Subcutaneous abdominal adipose tissue (tissue), 5 donors: ENCODE results near the gene CD2AP.
"Not testable (repeated sequence)": the region's sequence is repeated elsewhere in the genome, so short reads cannot be mapped to it uniquely, and the experiment has no call there.

Source experiments
- H3K27ac ChIP-seq: one replicate; pipeline ENCODE4 v1.7.0; 2013; ENCODE audit warnings: low read depth, mild to moderate bottlenecking, inconsistent platforms, low read length, moderate library complexity
- H3K27me3 ChIP-seq, 5 donors: one replicate each; pipeline ENCODE4 v1.7.0; 2013; ENCODE audit warnings: low read length in 5 of 5, inconsistent platforms in 1 of 5; ENCODE audit not compliant: control insufficient read depth in 5 of 5, insufficient read depth in 4 of 5
- H3K36me3 ChIP-seq, 5 donors: one replicate each; pipeline ENCODE4 v1.7.0; 2013; ENCODE audit warnings: low read length in 5 of 5; ENCODE audit not compliant: control insufficient read depth in 5 of 5, insufficient read depth in 5 of 5
- H3K4me1 ChIP-seq, 5 donors: one replicate each; pipeline ENCODE4 v1.7.0; 2013; ENCODE audit warnings: low read length in 5 of 5, mild to moderate bottlenecking in 3 of 5, moderate library complexity in 1 of 5; ENCODE audit not compliant: control insufficient read depth in 5 of 5, insufficient read depth in 5 of 5
- H3K4me3 ChIP-seq, 5 donors: one replicate each; pipeline ENCODE4 v1.7.0; 2013; ENCODE audit warnings: low read length in 5 of 5, low read depth in 1 of 5
- H3K9ac ChIP-seq, 5 donors: one replicate each; pipeline ENCODE4 v1.7.0; 2013; ENCODE audit warnings: low read length in 5 of 5, mild to moderate bottlenecking in 4 of 5, moderate library complexity in 3 of 5
- H3K9me3 ChIP-seq, 5 donors: one replicate each; pipeline ENCODE4 v1.7.0; 2013; ENCODE audit warnings: low read length in 5 of 5; ENCODE audit not compliant: control insufficient read depth in 5 of 5
- donor health status: healthy.
- donor health status: healthy.
- donor health status: healthy.
- donor health status: healthy.
- donor health status: healthy.

CD2AP gene

GRCh38 chr6:47552319-47552718, 74.7 kb downstream of the CD2AP start:
- H3K9me3 ChIP-seq, result no peaks in the 10 kb centered on the region

GRCh38 chr6:47553243-47553642, 75.7 kb downstream of the CD2AP start:
- H3K36me3 ChIP-seq, H3K4me1 ChIP-seq, H3K27ac ChIP-seq, H3K9me3 ChIP-seq, H3K27me3 ChIP-seq, H3K4me3 ChIP-seq, H3K9ac ChIP-seq: not testable (repeated sequence)

More at GRCh38 chr6:47552319-47552718, 74.7 kb downstream of the CD2AP start:
- Histone ChIP-seq H3K9ac (no peak overlapping the region), H3K27ac (no peak overlapping the region), H3K36me3 (peaks cover 0 to 1% (median 0%) of the 10 kb centered on the region in 5 donors), H3K4me1 (no peaks in the 10 kb centered on the region), H3K27me3 (no peaks in the 10 kb centered on the region), H3K4me3 (no peak overlapping the region)

GRCh38 chr6:47556459-47556858, 78.9 kb downstream of the CD2AP start:
- H3K9me3 ChIP-seq, H3K27me3 ChIP-seq, H3K27ac ChIP-seq, H3K36me3 ChIP-seq, H3K4me1 ChIP-seq, H3K4me3 ChIP-seq, H3K9ac ChIP-seq: not testable (repeated sequence)

- Histone ChIP-seq H3K4me3 (no peak overlapping the region), H3K4me1 (no peaks in the 10 kb centered on the region), H3K27me3 (no peaks in the 10 kb centered on the region), H3K9ac (no peak overlapping the region), H3K9me3 (peaks cover 0 to 3% (median 0%) of the 10 kb centered on the region in 5 donors), H3K27ac (no peak overlapping the region), H3K36me3 (peaks cover 0 to 3% (median 0%) of the 10 kb centered on the region in 5 donors)
Measured at GRCh38 chr6:47563162-47563561, 85.6 kb downstream of the CD2AP start.

- H3K36me3 ChIP-seq, result not testable (repeated sequence)
Measured at GRCh38 chr6:47566602-47567001, 89.0 kb downstream of the CD2AP start.

GRCh38 chr6:47567586-47567985, 90.0 kb downstream of the CD2AP start:
- Histone ChIP-seq H3K4me3 (no peak overlapping the region), H3K27ac (no peak overlapping the region), H3K27me3 (no peaks in the 10 kb centered on the region), H3K4me1 (peaks cover 0 to 7% (median 4%) of the 10 kb centered on the region in 5 donors), H3K9ac (no peak overlapping the region), H3K36me3 (peaks cover 0 to 4% (median 0%) of the 10 kb centered on the region in 5 donors), H3K9me3 (peaks cover 0 to 3% (median 0%) of the 10 kb centered on the region in 5 donors)

More at GRCh38 chr6:47566602-47567001, 89.0 kb downstream of the CD2AP start:
- H3K27me3 ChIP-seq, H3K4me1 ChIP-seq, H3K4me3 ChIP-seq, H3K9ac ChIP-seq, H3K27ac ChIP-seq, H3K9me3 ChIP-seq: not testable (repeated sequence)

- Histone ChIP-seq H3K9me3 (peaks cover 0 to 2% (median 0%) of the 10 kb centered on the region in 5 donors), H3K9ac (no peak overlapping the region), H3K4me1 (peaks cover 0 to 7% (median 4%) of the 10 kb centered on the region in 5 donors), H3K4me3 (no peak overlapping the region), H3K36me3 (peaks cover 0 to 4% (median 0%) of the 10 kb centered on the region in 5 donors), H3K27ac (no peak overlapping the region), H3K27me3 (no peaks in the 10 kb centered on the region)
Measured at GRCh38 chr6:47571488-47571887, 93.9 kb downstream of the CD2AP start.

- Histone ChIP-seq H3K9me3 (no peaks in the 10 kb centered on the region), H3K9ac (no peak overlapping the region), H3K36me3 (peaks cover 0 to 11% (median under 1%) of the 10 kb centered on the region in 5 donors), H3K27ac (no peak overlapping the region), H3K4me1 (peaks cover 0 to 7% (median 4%) of the 10 kb centered on the region in 5 donors), H3K4me3 (no peak overlapping the region), H3K27me3 (no peaks in the 10 kb centered on the region)
Measured at GRCh38 chr6:47573109-47573508, 95.5 kb downstream of the CD2AP start.

GRCh38 chr6:47574789-47575188, 97.2 kb downstream of the CD2AP start:
- Histone ChIP-seq H3K4me1 (peaks cover 0 to 7% (median 4%) of the 10 kb centered on the region in 5 donors), H3K27me3 (no peaks in the 10 kb centered on the region), H3K27ac (no peak overlapping the region), H3K9me3 (no peaks in the 10 kb centered on the region), H3K36me3 (peaks cover 4 to 24% (median 11%) of the 10 kb centered on the region in 5 donors), H3K4me3 (no peak overlapping the region), H3K9ac (no peak overlapping the region)

GRCh38 chr6:47579040-47579439, 101.5 kb downstream of the CD2AP start:
- no peak overlapping the region for H3K4me3 ChIP-seq
- no peaks in the 10 kb centered on the region for H3K9me3 ChIP-seq
- peaks cover 14 to 32% (median 16%) of the 10 kb centered on the region in 5 donors for H3K36me3 ChIP-seq
- no peaks in the 10 kb centered on the region for H3K4me1 ChIP-seq
- H3K9ac ChIP-seq, result no peak overlapping the region
- no peak overlapping the region for H3K27ac ChIP-seq
- H3K27me3 ChIP-seq, result no peaks in the 10 kb centered on the region

- H3K9ac ChIP-seq, result no peak overlapping the region
- H3K27me3 ChIP-seq, result no peaks in the 10 kb centered on the region
- H3K9me3 ChIP-seq, result no peaks in the 10 kb centered on the region
- no peak overlapping the region for H3K27ac ChIP-seq
- peaks cover 16 to 36% (median 19%) of the 10 kb centered on the region in 5 donors for H3K36me3 ChIP-seq
- H3K4me1 ChIP-seq, result no peaks in the 10 kb centered on the region
- H3K4me3 ChIP-seq, result no peak overlapping the region
Measured at GRCh38 chr6:47581591-47581990, 104.0 kb downstream of the CD2AP start.
